T-helper 1 cell treated with Interleukin-12 subunit alpha and Interleukin-12 subunit beta and Interleukin-4 antibody, amounts not matched to agents 30 ng/mL and 1 ng/mL, for 36 hours (primary cell): Measurements from ENCODE around the gene DACH1. TPM values are rescaled to one million over a fixed set of nuclear protein-coding genes. Genes with fewer than 3 reads are reported as not detected.
"Not testable (repeated sequence)": the region's sequence is repeated elsewhere in the genome, so short reads cannot be mapped to it uniquely, and the experiment has no call there.

ENCODE experiments used
- intact Hi-C: fragments of 100-400 bp; cut with micrococcal nuclease; formaldehyde crosslinking; loops from one replicate; pipeline ENCODE4 v1.15.1; 2024
- total RNA-seq: library from RNA; stranded (reverse); gene quantifications from 2 replicates; pipeline ENCODE4 v1.2.3, GENCODE V29; 2022

Gene DACH1
- total RNA-seq, 1 donor from 2014 or later: not detected

DNA sequence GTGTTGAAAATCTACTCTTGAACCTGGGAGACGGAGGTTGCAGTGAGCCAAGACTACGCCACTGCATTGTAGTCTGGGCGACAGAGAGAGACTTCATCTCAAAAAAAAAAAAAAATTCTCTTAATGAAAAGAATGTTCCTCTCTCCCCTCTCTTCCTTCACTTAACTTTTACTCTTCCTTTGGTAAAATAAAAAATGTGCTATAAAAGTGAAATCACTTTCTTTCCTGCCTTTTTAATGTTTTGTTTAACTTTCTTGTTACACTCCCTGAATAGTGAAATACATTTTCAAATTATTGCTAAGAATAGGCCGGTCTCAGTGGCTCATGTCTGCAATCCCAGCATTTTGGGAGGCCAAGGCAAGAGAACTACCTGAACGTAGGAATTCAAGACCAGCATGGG, 86.5 kb downstream of the DACH1 start:
- intact Hi-C loops: no loop called here

DNA sequence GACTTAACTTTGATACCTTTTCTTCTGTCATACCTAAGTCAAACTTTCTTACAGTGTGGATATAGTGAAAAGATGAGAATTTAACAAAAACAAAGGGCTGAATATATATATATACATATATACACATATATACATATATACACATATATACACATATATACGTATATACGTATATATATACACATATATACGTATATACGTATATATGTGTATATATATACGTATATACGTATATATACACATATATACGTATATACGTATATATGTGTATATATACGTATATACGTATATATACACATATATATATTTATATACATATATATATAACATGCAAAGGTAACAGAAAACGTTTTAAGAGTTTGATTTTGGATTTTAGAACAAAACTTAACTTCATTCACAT, 88.0 kb downstream of the DACH1 start:
- intact Hi-C loops: not testable (repeated sequence)

DNA sequence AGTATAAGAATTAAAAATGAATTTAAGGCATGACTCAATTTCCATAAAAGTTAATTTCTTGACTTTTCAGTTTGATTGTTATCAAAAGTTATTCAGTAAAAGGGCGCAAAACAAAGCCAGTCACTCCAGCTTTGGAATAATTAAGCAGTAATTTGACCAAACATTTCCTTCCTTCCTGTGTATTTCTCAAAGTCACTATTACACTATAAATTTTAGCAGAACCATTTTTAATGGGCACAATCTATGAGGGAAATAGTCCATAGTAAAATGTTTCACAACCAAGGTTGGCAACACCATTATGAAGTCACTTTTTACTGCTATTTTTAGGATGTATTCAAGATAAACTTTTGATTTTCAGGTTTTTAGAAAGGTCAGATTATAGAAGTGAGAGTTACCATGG, 91.0 kb downstream of the DACH1 start:
- intact Hi-C loops: no loop called here

- intact Hi-C loops: no loop called here
Measured at GRCh38 chr13:71774863-71775262, 92.1 kb downstream of the DACH1 start.

DNA sequence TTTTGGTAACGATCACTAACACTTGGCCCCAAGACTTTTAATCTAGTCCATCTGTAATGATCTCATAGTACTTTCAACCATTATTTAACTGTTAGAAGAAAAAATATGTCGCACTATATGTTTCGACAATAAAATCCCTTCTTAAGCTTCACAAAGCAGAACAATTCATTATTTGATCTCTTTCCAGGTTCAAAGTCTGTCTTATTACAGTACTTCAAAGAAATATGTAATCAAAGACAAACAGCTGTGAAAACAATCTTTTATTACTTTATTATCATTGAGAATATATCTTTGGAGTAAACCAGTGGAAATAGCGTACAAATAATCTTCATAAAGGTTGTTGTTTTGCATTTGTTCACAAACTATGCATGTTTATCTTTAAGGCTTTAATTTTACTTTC, 93.5 kb downstream of the DACH1 start:
- intact Hi-C loops: no loop called here

DNA sequence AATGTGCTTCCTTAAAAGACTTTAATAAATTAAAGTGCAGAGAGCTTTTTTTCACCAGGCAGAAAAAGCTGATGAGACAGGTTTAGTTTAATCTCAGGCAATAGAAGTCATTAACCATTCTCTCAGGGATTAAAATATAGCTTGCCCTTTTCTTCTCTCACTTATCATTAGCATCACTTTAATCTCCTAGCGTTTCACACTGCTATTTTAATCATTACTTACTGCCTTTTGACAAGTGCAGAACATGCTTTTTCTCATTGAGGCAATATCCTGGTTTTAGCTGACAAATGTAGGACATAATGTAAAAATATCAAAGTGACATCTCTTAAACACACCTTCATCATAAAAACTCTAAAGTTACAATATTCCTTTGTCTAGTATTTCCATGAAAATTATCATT, 94.6 kb downstream of the DACH1 start:
- intact Hi-C loops: no loop called here

- intact Hi-C loops: no loop called here
Measured at GRCh38 chr13:71771144-71771543, 95.9 kb downstream of the DACH1 start.

DNA sequence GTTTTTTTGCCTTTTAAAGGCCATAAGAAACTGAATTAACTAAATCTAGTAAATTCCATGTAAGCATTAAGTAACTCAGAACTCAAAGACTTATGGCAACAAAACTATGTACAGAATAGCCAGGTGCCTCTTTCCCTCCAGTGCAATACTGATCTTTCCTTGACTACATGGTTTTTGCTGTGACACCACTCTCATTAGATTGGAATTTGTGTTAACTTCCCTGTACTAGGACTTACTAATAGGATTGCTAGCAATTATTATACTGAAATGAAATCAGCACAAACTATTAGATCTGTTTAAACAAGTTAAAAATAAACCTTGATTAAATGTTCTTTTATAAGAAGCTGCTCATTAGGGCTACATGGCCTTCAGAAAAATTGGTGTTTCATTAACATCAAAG, 96.3 kb downstream of the DACH1 start:
- intact Hi-C loops: no loop called here

DNA sequence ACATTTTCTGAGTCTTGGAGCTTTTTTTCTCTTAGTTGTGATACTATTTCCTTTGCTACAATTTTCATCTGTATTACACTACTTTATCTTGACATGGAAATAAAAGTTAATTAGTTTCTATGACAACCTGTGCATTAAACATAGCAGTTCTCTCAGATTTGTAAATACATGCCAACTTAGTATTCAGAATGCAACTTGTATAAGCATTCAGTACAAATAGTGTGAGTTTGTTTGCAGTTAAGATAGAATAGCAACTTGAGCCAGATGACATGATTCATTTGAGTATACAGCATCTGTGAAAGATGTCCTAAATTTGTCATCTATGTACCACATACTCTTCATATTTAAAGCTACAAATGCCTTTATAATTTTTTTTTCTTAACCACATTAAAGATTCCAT, 98.1 kb downstream of the DACH1 start:
- intact Hi-C loops: no loop called here

- intact Hi-C loops: no loop called here
Measured at GRCh38 chr13:71759651-71760511, 107.1 kb downstream of the DACH1 start.

DNA sequence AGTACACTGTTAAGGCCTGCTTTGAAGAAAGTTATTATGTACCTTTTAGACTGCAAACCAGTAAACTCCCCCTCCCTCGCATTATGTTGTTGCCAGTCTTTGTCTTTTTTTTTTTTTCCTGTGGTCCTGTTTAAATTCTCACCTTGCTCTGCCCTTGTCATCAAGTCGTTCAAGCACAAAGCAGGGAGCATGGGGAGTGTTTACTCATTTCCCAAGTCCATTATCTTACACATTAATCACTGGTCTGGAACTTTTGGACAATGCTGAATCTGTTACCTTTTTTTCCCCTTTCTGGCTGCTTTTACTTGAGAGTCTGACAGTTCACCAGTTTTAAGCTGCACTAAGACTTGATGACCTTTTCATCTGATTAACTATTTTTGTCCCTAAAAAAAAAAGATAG, 108.2 kb downstream of the DACH1 start:
- intact Hi-C loops: no loop called here

GRCh38 chr13:71754407-71754974, 112.5 kb downstream of the DACH1 start:
- intact Hi-C loops: no loop called here

DNA sequence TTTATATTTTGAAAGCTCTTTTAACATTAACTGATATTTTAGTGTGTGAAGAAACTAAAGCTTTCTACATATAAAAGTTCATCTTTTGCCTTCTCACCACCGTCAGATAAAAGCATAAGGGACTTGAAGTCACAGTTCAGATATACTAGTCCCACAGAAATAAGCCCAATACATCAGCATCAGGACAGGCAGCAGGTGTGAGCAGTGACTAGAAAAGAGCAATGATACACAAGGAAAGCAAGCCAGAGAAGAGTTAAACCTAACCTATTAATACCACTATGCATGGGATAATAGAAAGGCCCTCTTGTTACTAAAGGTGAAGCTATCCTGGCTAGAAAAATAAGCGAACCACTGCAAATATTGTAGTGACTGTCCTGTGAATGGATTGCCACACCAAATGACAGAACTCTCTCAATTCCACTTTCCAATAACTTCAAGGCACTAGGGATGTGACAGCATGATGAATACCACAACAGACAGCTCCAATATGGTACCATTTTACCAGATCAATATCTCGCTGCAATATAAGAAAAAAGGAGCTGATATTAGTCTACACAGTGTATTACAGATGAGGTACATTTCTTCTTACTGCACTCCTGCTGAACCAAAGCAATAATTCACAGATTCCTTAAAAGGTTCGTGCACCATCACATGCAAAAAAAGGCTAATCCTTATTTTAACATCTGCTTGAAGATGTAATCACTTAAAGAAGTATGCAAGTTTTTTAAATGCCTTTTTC, 114.1 kb downstream of the DACH1 start:
- intact Hi-C loops: no loop called here

- intact Hi-C loops: no loop called here
Measured at GRCh38 chr13:71751073-71751472, 115.9 kb downstream of the DACH1 start.

DNA sequence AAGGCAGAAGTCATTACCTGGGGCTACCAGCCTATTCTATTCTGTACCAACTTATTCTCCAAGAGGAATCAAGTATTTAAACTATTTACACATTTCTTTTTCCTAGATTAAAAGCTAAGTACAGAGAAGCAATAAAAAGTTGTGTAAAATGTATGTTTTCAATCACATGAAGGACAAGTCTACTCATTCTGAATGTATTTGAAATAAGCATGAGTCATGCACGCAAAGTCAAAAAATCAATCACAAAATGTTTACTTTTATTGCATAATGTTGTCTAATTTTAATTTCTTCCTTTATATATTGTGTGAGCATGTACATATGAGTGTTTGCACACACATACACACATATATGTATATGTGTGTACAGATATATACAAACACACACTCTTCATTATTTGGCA, 136.7 kb downstream of the DACH1 start:
- intact Hi-C loops: no loop called here

- intact Hi-C loops: no loop called here
Measured at GRCh38 chr13:71729441-71729840, 137.6 kb downstream of the DACH1 start.

DNA sequence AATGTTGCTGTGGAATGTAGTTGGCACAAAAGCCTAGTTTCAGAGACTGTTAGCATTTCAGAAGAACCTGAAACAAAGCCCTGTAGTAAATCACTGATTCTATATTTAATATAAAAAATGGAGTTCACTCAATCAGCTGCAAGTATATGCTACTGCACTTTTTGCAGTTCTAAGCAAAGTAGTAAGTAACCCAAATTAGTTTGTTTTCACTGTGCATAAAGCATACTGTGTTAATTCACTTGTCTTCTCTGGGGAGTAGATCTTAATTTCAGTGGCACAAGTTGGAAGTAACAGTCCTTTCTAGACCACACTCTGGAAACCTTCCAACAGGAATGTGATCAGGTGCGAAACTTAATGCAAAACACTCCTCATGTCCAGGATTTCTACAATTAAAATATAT, 139.3 kb downstream of the DACH1 start:
- intact Hi-C loops: no loop called here

- intact Hi-C loops: no loop called here
Measured at GRCh38 chr13:71727042-71727441, 140.0 kb downstream of the DACH1 start.

- intact Hi-C loops: no loop called here
Measured at GRCh38 chr13:71722206-71722605, 144.8 kb downstream of the DACH1 start.

DNA sequence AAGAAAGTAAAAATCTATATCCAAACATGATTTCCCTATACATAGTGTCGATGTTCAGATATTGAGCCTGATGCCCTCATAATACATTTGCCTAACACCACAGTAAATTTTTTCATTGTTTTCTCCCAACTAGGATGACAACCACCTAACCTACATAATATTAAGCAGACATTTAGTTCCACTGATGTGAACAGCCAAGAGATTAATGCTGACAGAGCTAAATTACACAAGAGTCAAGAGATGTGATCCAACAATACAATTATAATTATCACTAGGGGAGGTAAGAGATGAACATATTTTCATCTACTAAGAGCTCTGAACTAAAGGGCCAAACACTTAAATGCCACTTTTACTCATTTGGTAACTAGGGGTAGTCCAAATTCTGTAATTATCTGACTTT, 145.9 kb downstream of the DACH1 start:
- intact Hi-C loops: no loop called here

GRCh38 chr13:71718931-71719330, 148.1 kb downstream of the DACH1 start:
- intact Hi-C loops: no loop called here

GRCh38 chr13:71714802-71715375, 152.1 kb downstream of the DACH1 start:
- intact Hi-C loops: no loop called here
